Esophagus squamous epithelium (tissue), 4 donors: ENCODE results near the gene NDRG3.

Experiments
- CTCF ChIP-seq, 6 experiments: fragments of 450-650 bp in 4 of 6; fragments of 200-600 bp in 2 of 6; sonication (generic) in 2 of 6; IDR thresholded peaks; one replicate each; pipeline ENCODE4 v1.5.1; 2016 to 2019; ENCODE audit warnings: antibody characterized with exemption in 6 of 6, mild to moderate bottlenecking in 4 of 6, moderate library complexity in 4 of 6
- POLR2A ChIP-seq, 4 donors: fragments of 450-650 bp; IDR thresholded peaks; one replicate each; pipeline ENCODE4 v1.6.1; 2017; ENCODE audit warnings: antibody characterized with exemption in 4 of 4, mild to moderate bottlenecking in 4 of 4, moderate library complexity in 3 of 4

- TF ChIP-seq CTCF (IDR thresholded peaks at IDR 0.05) (no peak), POLR2A (IDR thresholded peaks at IDR 0.05) (no peak)
Observed at GRCh38 chr20:36686504-36686903, 59.4 kb downstream of the NDRG3 start.
